Smooth muscle cell of the brain vasculature (primary cell): ENCODE results near the gene ABCG4.
A peak's percentile ranks its signal among the peaks of the same experiment; 100 is the strongest.
"Not testable (repeated sequence)": the region's sequence is repeated elsewhere in the genome, so short reads cannot be mapped to it uniquely, and the experiment has no call there.

Source experiments
- DNase-seq: peaks from one replicate; pipeline ENCODE4 v3.0.0-alpha.2; 2012; ENCODE audit warnings: low read depth, low spot score

Gene ABCG4

GRCh38 chr11:119115484-119116234 is 33.2 kb upstream of the ABCG4 start:
- no peak for DNase-seq

GRCh38 chr11:119116235-119116594 is 32.6 kb upstream of the ABCG4 start:
- DNase-seq = no peak

DNA sequence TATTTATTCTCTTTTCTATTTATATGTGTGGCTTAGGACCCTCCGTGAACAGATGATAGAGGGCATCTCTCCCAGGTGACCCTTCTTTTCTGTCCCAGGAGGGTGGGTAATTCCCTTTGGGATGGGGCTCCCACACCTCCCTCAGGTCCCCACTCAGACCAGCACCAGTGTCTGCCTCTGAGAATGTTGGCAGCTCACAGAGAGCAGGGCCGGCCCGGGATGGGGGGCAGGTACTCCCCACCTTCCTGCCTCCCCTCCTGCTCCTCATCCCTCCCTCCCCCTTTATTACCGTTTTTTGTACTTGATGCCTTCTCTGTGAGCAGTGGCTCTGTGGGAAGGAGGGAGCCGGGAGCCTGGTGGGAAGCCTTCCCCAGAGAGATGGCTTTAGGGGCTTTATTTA is 32.3 kb upstream of the ABCG4 start:
- no peak for DNase-seq

DNA sequence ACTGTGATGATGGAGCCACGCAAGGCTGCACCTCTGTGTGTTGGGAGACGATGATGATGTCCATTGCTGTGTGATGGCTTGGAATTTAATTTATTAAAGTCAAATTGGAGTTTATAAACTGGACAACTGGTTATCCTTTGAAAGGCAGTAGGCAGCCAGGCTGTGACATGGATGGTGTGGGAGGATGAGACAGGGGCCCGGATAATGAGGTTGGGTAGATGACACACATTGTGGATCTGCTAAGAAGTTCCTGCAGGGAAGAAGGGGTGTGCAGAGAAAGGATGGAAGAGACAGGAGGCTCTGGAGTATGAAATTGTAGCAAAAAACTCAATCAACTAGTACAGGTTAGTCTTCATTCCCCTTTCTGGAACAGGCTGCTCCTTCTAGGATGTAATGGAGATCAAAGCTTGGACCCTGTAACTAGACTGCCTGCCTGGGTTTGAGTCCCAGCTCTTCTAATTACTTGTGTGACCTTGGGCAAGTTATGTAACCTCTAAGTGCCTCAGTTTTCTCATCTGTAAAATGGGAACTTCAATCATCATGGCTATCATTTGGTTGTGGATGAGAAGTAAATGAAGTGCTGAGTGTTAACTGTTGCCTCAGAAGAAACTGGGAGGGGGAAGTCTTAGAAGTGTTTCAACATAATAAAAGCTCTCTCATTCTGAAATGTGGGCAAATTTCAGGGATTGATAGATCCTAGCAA is 31.7 kb upstream of the ABCG4 start:
- DNase-seq = no peak

DNA sequence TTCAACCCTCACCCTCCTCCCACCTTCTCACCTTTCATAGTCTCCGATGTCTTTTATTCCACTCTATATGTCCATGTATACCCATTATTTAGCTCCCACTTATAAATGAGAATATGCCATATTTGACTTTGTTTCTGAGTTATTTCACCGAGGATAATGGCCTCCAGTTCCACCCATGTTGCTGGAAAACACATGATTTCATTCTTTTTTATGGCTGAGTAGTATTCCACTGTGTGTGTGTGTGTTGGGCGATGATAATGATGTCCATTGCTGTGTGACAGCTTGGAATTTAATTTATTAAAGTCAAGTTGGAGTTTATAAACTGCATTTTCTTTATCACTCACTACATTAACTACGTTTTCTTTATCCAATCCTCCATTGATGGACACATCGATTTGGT is 30.6 kb upstream of the ABCG4 start:
- no peak for DNase-seq

DNA sequence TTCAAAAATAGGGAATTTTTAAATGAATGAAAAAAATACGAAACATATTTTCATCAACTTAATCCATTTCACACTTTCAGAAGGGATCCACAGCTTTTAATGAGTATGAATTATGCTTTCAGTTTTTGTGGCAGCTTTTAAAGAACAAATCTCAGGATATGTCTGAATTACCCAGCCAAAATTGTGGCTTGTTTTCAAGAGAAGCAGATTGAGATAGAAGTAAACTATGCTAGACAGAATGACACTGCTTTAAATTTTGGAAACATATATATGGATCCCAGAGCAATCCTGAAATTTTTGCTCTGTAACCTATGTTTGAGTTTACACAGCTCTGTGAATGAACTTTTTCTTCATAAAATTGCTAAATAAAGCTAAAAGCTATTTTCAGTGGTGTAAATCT is 29.9 kb upstream of the ABCG4 start:
- DNase-seq = no peak

DNA sequence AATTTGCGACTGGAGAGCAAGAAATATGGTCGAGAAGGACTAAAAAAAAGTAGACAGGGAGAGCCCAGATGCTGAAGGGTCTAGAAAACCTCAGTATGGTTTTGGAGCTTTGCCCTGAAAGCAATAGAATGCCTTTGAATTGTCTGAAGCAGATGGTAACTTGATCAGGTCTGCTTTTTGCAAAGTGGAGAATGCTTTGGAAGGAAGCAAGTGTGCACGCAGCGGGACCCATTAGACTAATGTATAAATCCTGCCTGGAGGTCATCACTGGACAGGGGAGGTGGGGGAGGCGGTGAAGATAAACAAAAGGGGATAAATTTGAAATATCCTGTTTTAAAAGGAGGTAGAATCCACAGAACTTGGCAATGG is 28.2 kb upstream of the ABCG4 start:
- no peak for DNase-seq

DNA sequence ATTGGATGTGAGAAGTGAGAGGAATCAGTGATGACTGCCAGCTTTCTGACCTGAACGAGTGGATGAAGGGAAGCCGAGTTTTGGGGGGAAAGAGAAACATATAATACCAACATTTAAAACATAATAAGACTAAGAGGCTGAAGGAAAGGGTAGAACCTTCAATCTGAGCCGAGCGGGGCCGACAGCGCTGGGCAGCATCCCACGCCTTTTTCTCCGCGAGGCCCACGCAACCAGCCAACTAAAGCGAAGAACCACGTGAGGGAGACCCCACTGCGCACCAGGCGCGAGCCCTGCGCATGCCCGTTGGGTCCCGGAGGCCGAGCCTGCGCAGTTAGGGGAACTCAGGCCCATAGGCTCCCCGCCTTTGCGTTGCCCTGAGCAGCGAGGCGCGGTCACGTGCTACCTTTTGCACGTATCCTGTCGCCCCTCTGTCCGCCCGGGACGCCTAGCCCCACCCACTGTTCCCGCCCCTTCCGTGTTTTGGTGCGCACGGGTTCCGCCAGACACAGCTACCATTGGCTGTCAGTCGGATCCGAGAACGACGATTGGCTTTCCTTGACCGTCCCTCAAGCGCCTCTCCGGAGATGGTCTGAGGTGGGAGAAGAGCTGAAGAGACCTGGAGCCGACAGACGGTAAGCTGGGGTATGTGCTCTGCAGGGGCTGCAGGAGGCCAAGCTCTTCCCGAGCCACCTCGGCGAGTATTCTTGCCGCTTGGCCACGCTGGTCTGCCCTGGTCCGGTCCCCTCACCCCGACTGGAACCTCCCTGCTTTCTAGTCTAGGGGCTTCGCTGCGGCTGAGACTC is 27.6 kb upstream of the ABCG4 start, which contains the start of gene HINFP:
TSS of gene HINFP (plus strand) at position 573 of the 803 bp plus-strand sequence. CDS start 5,365 bp downstream, outside the sequence.
- DNase-seq = peak; percentile 98

- no peak for DNase-seq
These were observed 27.1 kb upstream of the ABCG4 start for GRCh38 chr11:119121811-119122124.

DNA sequence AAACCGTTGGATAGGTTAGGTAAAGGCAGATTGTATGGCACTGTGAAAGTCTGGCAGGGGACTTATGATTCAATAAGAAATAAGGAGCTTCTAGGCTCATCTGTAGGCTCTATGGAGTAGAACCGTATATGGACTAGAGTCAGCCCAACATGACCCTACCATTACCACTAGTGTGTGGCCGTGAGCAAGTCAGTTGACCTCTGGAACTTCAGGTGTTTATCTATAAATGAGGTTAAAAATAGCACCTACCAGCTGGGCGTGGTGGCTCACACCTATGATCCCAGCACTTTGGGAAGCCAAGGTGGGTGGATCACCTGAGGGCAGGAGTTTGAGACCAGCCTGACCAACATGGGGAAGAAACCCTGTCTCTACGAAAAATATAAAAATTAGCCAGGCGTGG is 23.0 kb upstream of the ABCG4 start:
- no peak for DNase-seq

DNA sequence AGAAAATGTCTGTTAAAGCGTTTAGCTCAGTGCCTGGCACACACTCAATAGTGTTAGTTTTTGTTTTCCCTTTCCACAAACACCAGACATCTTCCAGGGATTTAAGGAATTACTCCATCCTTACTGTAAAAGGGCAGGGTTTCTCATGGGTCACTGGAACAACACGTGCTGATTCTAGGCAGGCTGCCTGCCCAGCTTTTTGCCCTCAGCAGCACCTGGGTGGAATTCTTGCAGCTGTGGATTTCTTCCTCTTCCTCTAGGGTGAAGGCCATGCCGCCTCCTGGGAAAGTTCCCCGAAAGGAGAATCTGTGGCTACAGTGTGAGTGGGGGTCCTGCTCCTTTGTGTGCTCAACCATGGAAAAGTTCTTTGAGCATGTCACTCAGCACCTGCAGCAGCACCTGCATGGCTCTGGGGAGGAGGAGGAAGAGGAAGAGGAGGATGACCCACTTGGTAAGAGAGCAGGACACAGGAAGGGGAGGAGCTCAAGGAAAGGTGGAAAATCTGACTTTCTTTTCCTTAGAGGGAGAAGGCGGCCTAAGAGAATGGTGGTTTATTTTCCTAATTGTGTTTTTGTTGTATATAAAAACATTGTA is 22.1 kb upstream of the ABCG4 start:
- DNase-seq = no peak

GRCh38 chr11:119130662-119131061 is 18.2 kb upstream of the ABCG4 start:
- DNase-seq = no peak

GRCh38 chr11:119134389-119134978 is 14.4 kb upstream of the ABCG4 start:
- DNase-seq = no peak

GRCh38 chr11:119139276-119139675 is 9.6 kb upstream of the ABCG4 start:
- not testable (repeated sequence) for DNase-seq

DNA sequence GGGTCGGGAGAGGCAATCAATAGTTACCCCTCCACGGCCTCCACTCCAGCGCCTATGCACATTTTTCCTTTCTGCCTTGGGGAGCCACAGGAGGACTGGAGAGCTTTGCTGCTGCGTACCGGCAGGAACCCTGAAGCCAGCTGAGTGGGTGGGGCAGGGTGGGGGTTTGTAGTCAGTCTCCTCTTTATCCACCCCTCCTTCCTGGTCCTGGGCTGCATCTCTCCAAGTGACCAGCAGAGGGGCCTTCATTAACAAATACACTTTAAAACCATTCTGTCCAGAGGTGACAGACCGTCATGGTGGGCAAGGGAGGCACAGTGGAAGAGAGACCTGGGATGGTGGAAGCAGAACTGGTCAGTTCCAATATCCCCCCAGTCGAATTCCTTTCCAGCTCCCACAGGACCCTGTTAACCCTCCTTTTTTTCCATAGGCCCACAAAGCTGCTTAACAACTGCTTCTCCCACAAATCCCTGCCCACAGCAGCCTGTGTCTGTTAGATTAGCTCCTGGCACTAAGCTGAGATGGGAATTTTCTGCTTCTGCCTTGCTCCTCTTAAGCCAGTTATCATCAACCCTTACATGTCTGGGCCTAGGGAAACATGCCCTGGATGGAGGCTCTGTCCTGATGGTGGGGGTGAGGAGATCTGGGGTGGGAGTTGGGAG is 3.9 kb upstream of the ABCG4 start:
- peak; percentile 36 for DNase-seq

GRCh38 chr11:119145551-119145950 is 3.3 kb upstream of the ABCG4 start:
- DNase-seq = no peak

DNA sequence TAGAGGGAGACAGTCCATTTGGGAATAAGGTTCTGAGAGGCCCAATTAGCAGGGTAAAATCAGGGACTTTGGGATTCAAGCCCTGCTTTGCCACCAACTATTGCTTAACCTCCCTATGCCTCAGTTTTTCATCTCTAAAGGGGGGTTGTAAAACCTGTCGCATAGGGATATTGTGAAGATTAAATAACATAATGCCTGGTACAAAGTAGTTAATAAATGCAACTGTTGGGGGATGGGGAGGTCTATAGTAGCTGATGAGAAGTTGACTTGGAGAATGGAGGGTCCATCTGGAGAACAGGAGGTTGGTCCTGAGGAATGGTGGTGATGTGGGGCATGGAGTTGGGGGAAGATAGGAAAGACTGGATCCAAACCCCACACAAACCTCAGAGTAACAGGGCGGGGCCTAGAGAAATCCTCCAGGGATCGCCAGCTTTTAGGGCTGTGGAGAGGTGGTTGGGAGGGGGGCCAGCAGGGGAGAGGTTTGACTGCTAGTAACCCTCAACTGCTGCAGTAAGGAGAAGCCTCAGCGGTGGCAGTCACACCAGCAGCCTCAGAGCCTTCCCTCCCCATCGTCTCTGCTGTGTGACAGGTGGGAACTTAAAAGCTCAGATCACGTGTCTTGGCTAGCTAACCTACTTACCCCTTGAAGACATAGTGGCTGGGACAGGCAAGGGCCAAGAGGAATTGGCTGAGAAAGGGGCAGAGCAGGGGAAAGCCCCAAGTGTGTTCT is 1.1 kb upstream of the ABCG4 start:
- no peak for DNase-seq

GRCh38 chr11:119148720-119149017 is 183 bp upstream of the ABCG4 start:
- DNase-seq = no peak

GRCh38 chr11:119149786-119150275 is 979 bp downstream of the ABCG4 start:
- DNase-seq = no peak

DNA sequence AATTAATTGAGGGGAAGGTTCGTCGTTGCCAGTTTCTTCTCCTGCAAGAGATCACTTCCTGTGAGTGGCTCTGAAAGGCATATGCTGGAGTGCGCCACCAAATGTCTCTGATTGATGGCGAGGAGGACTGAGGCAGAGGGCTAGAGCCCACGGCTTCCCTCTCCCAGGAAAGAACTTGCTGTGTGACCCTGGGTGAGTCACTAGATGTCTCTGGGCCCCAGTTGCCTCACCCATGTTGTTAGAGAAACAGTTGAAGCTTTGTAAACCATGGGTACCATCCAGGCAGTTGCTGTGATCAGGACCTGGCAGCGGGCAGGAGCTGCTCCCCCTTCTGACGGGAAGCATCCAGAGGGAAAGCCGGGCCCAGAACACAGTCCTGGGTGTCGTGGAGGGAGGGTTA is 3.2 kb downstream of the ABCG4 start:
- DNase-seq = no peak

DNA sequence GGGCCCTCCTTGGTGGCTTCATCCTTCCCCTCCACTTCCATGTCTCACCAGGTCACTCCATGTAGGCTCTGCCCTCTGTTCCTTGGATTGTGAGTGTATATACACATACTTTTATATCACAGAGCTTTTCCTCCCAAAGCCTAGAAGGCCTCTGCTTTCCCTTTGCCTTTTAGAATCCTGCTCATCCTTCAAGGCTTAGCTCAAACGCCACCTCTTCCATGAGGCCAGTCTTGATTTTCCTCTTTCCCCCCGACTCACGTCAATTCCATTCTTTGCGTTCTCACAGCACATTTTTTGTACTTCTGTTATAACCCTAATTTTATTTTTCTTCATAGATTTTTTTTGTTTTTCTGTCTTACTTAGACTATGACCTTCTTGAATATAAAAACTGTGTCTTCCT is 3.8 kb downstream of the ABCG4 start:
- no peak for DNase-seq
